Left lung (tissue), 10 donors: ENCODE measurements around the gene FAM13A. TPM values are rescaled to one million over a fixed set of nuclear protein-coding genes. Genes with fewer than 3 reads are reported as not detected.
A peak's percentile ranks its signal among the peaks of the same experiment; 100 is the strongest.

Experiments used
- ATAC-seq: fragments of 200-7000 bp; cut with Tn5 transposase; one replicate; pipeline ENCODE4 v1.9.1; 2020; ENCODE audit warnings: moderate library complexity
- DNase-seq, 4 donors: peaks; one replicate each; pipeline ENCODE4 v3.0.0-alpha.2; 2013 to 2020
- H3K27ac ChIP-seq, 2 donors: fragments of 200-600 bp; sonication (generic) in 1 of 2; one replicate each; pipeline versions ENCODE4 v1.5.0 to v1.8.0; 2020 to 2021
- H3K27me3 ChIP-seq, 2 donors: fragments of 200-600 bp; sonication (generic) in 1 of 2; one replicate each; pipeline versions ENCODE4 v1.5.0 to v1.8.0; 2020 to 2021
- H3K36me3 ChIP-seq, 2 donors: fragments of 200-600 bp; sonication (generic) in 1 of 2; one replicate each; pipeline versions ENCODE4 v1.5.0 to v1.8.0; 2020 to 2021
- H3K4me1 ChIP-seq, 2 donors: fragments of 200-600 bp; one replicate each; pipeline ENCODE4 v1.8.0; 2021
- H3K4me3 ChIP-seq, 2 donors: fragments of 200-600 bp; sonication (generic) in 1 of 2; one replicate each; pipeline versions ENCODE4 v1.5.0 to v1.8.0; 2020 to 2021; ENCODE audit warnings: mild to moderate bottlenecking in 1 of 2
- H3K9me3 ChIP-seq, 2 donors: fragments of 200-600 bp; sonication (generic) in 1 of 2; one replicate each; pipeline versions ENCODE4 v1.5.0 to v1.8.0; 2020 to 2021
- intact Hi-C, 2 donors: fragments of 100-400 bp; cut with DNase I; formaldehyde crosslinking; loops; one replicate each; pipeline versions ENCODE4 v1.11.2 to v1.14.2; 2022
- polyA plus RNA-seq, 6 donors: library from polyadenylated mRNA; unstranded; fragments of 120-200 nt; gene quantifications; one replicate each; pipeline ENCODE4 v1.2.1, GENCODE V29; 2013; ENCODE audit not compliant: insufficient read length in 6 of 6
- total RNA-seq, 2 donors: library from RNA; stranded (reverse); fragmentation: NEBNext Ultra II Directional; extraction: Animal tissue kit (Norgen Biotek cat#: 25700); gene quantifications; one replicate each; pipeline ENCODE4 v1.2.1, GENCODE V29; 2021
- TF ChIP-seq, protein P1 (sequence below), 2 donors: fragments of 200-600 bp; sonication (generic) in 1 of 2; IDR thresholded peaks; one replicate each; pipeline versions ENCODE4 v1.5.0 to v1.8.0; 2021; ENCODE audit warnings: antibody characterized with exemption in 2 of 2
- donor health status: DM: no; HTN: yes; CAD: no.
- donor health status: DM: no; HTN: no; CAD: no.

The FAM13A gene
- total and polyA plus RNA-seq, 8 donors: 22.2 to 69.5 (median 52.2) TPM

DNA sequence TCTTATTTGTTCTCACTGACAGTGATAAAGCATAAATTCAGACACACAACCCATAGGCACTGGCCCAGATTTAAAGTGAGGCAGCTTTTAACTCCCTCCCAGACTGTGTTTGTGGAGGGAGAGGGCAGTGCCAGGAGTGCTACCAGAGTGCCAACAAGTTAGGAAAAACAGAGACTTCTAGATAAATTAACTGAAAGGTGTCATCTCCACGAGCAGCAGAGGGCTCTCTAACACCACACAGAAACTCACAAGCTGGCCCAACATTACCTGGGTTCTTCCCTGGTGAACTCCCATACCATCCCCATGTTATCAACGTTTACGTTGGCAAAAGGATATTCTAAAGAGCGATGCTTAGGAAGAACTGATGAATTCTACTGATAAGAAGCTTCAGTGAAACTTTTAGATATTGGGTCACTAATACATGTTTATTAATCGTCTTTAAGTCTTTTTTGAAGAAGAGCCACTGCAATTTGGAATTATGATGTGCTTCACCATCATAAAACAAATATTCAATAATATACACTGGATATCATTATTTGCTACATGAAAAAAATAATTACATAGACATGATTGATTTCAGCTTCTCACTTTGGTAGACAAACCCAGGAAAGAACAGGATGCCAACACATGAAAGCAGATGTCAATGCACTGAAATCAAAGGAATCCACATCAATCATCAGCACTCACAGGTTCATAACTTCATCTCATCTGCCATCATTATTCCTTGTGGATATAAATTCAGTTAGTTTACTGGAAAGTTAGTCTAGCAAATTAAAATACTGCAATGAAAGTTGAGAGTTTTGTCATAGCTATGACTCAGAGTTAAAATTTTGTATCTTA is 238.1 kb downstream of the FAM13A start:
- TF ChIP-seq, protein P1, sequence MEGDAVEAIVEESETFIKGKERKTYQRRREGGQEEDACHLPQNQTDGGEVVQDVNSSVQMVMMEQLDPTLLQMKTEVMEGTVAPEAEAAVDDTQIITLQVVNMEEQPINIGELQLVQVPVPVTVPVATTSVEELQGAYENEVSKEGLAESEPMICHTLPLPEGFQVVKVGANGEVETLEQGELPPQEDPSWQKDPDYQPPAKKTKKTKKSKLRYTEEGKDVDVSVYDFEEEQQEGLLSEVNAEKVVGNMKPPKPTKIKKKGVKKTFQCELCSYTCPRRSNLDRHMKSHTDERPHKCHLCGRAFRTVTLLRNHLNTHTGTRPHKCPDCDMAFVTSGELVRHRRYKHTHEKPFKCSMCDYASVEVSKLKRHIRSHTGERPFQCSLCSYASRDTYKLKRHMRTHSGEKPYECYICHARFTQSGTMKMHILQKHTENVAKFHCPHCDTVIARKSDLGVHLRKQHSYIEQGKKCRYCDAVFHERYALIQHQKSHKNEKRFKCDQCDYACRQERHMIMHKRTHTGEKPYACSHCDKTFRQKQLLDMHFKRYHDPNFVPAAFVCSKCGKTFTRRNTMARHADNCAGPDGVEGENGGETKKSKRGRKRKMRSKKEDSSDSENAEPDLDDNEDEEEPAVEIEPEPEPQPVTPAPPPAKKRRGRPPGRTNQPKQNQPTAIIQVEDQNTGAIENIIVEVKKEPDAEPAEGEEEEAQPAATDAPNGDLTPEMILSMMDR (IDR thresholded peaks at IDR 0.05): peak in 1 of 2 donors; percentile 49
- no peak overlapping the region for H3K4me3 ChIP-seq
- H3K27me3 ChIP-seq: no peaks in the 10 kb centered on the region
- H3K27ac ChIP-seq: no peak overlapping the region
- DNase-seq (peak in 1 of 4 donors; percentile 39), ATAC-seq (peak; percentile 15)
- no peaks in the 10 kb centered on the region for H3K36me3 ChIP-seq
- H3K9me3 ChIP-seq: no peaks in the 10 kb centered on the region
- intact Hi-C loops: loop anchor here in 1 of 2 donors (5.0 kb wide), 1 partner anchor 203 kb away; no protein-coding TSS in a partner anchor
- H3K4me1 ChIP-seq: peaks cover 15 to 71% of the 10 kb centered on the region in 2 donors

DNA sequence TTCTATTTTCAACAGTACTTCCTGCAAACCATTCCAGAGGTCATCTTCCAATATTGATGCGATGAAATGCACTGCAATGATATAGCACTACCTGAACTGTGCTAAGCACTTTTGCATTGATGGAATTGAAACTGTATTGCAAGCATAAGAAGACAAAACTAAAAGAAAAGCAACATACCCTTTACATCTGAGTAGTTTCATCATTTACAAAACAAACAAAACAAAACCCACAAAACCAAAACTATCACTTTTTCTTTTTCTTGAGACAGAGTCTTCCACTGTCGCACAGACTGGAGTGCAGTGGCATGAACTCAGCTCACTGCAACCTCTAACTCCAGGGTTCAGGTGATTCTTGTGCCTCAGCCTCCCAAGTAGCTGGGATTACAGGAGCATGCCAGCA is 239.2 kb downstream of the FAM13A start:
- no peaks in the 10 kb centered on the region for H3K36me3 ChIP-seq
- ATAC-seq: no peak
- peaks cover 15 to 68% of the 10 kb centered on the region in 2 donors for H3K4me1 ChIP-seq
- TF ChIP-seq, protein P1 (IDR thresholded peaks at IDR 0.05): no peak
- H3K27ac ChIP-seq: no peak overlapping the region
- H3K27me3 ChIP-seq: no peaks in the 10 kb centered on the region
- intact Hi-C loops: loop anchor here in 1 of 2 donors (5.0 kb wide), 1 partner anchor 205 kb away; no protein-coding TSS in a partner anchor
- no peaks in the 10 kb centered on the region for H3K9me3 ChIP-seq
- no peak overlapping the region for H3K4me3 ChIP-seq
- no peak for DNase-seq

DNA sequence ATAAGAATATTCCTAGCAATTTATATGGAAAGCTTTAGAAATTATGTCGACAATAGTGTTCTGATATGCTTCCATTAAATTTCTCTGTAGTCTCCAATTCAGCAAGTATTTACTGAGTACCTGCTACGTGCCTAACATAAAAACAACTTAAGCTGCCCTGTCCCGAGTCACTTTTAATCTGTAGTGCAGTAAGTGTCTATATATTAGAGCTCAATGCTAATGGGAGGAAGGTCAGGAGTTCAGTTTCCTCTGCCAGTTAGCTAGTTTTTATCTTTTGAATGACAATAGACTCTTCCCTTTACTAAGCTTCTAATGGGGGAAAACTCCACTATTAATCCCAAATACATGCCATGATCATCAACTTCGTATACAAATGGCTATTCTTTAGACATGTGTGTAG is 240.6 kb downstream of the FAM13A start:
- peaks cover 15 to 55% of the 10 kb centered on the region in 2 donors for H3K4me1 ChIP-seq
- H3K36me3 ChIP-seq: no peaks in the 10 kb centered on the region
- H3K27ac ChIP-seq: no peak overlapping the region
- no peak for ATAC-seq
- H3K27me3 ChIP-seq: no peaks in the 10 kb centered on the region
- no peak for DNase-seq
- TF ChIP-seq, protein P1 (IDR thresholded peaks at IDR 0.05): no peak
- H3K4me3 ChIP-seq: no peak overlapping the region
- intact Hi-C loops: loop anchor here in 1 of 2 donors (5.0 kb wide), 1 partner anchor 206 kb away; no protein-coding TSS in a partner anchor
- no peaks in the 10 kb centered on the region for H3K9me3 ChIP-seq

DNA sequence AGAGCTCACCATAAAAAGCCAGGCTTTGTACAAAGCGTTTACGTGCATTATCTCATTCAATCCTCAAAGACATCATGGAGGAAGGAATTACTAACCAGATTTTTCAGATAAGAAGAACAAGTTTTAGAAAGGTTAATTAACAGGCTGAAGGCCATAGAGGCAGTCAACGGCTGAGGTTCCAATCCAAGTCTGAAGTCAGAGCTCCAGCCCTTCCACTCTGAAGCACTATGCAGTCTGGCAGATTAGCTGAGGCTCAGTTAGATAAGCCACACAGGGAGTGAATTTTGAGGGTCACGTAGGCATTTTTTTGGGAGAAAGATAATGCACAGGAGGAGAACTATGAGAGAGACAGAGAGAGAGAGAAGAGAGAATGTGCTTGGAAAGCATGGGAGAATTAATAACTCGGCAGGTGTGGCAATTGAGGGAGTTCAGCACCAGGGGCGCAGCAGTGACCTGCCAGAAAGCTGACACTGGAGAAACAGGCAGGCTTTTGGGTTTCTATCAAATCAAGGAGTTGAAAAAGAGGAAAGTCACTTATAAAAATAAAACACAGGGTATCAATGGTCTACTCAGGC is 242.9 kb downstream of the FAM13A start:
- DNase-seq: no peak
- H3K27me3 ChIP-seq: no peaks in the 10 kb centered on the region
- no peak overlapping the region for H3K27ac ChIP-seq
- no peak overlapping the region for H3K4me3 ChIP-seq
- H3K9me3 ChIP-seq: no peaks in the 10 kb centered on the region
- intact Hi-C loops: no loop called here
- no peak for ATAC-seq
- H3K36me3 ChIP-seq: no peaks in the 10 kb centered on the region
- H3K4me1 ChIP-seq: peaks cover 4 to 44% of the 10 kb centered on the region in 2 donors
- TF ChIP-seq, protein P1 (IDR thresholded peaks at IDR 0.05): no peak

DNA sequence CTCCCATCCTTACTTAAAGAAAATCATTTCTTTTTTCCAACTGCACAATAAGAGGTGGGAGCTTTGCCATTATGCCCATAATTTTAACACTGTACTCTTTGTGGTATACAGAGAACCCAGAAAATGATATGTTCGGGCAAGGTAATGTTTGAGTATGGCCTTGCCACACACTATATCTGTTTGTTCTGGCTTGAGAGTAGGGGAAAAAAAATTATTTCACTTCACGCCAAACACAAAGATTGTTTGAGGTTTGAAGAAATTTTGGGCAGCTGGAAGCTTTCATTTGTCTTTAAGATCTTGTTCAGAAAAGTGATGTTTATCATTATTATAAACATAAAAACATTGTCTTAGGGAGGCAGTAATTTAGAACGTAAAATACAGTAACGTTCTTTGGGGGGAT is 244.0 kb downstream of the FAM13A start:
- Histone ChIP-seq H3K27ac (no peak overlapping the region), H3K4me1 (peaks cover 7 to 41% of the 10 kb centered on the region in 2 donors), H3K4me3 (no peak overlapping the region), H3K36me3 (no peaks in the 10 kb centered on the region), H3K27me3 (no peaks in the 10 kb centered on the region), H3K9me3 (no peaks in the 10 kb centered on the region)
- intact Hi-C loops: no loop called here
- peak; percentile 36 for ATAC-seq
- TF ChIP-seq, protein P1 (IDR thresholded peaks at IDR 0.05): no peak
- no peak for DNase-seq
